H1 (cell line): ENCODE measurements around the gene BTBD9. TPM values are rescaled to one million over a fixed set of nuclear protein-coding genes. Genes with fewer than 3 reads are reported as not detected.

Experiments used
- CTCF ChIA-PET: fragments of 300-600 bp; sonication (Branson Sonifier 250); formaldehyde crosslinking; loops from one replicate; lab custom pipeline; 2021; ENCODE audit not compliant: partially characterized antibody; lab: Charles Lee
- POLR2A ChIA-PET: fragments of 300-600 bp; sonication (Branson Sonifier 250); formaldehyde crosslinking; loops from one replicate; lab custom pipeline; 2021; ENCODE audit warnings: inconsistent platforms; ENCODE audit not compliant: partially characterized antibody; lab: Charles Lee
- DNase-seq, 2 experiments: peaks; one replicate each; pipeline versions ENCODE4 v3.0.0 to v3.0.0-alpha.2; 2010 to 2022; ENCODE audit warnings: low spot score in 2 of 2, low read depth in 1 of 2, mixed read lengths in 1 of 2
- FAIRE-seq: peaks from 2 replicates; lab custom pipeline; 2011; peaks lifted over from hg19 to GRCh38; lab: Jason Lieb, UNC
- H2AFZ ChIP-seq: 2 replicates; pipeline ENCODE4 v1.8.1; 2012; ENCODE audit warnings: low read length, inconsistent platforms
- H2AK5ac ChIP-seq: 2 replicates; pipeline ENCODE4 v1.6.1; 2013; ENCODE audit warnings: low read depth, low read length
- H2BK120ac ChIP-seq: replicated peaks from 2 replicates; pipeline ENCODE3; 2013; ENCODE audit warnings: low read depth, low read length, inconsistent platforms
- H2BK12ac ChIP-seq: 2 replicates; pipeline ENCODE4 v1.6.1; 2013; ENCODE audit warnings: low read depth, low read length
- H2BK15ac ChIP-seq: 2 replicates; pipeline ENCODE4 v1.6.1; 2013; ENCODE audit warnings: low read length
- H2BK20ac ChIP-seq: 2 replicates; pipeline ENCODE4 v1.6.1; 2013; ENCODE audit warnings: low read length
- H2BK5ac ChIP-seq: 2 replicates; pipeline ENCODE4 v1.6.1; 2013; ENCODE audit warnings: low read depth, low read length
- H3K14ac ChIP-seq: 2 replicates; pipeline ENCODE4 v1.6.1; 2013; ENCODE audit warnings: inconsistent platforms; ENCODE audit not compliant: insufficient read length
- H3K18ac ChIP-seq: 2 replicates; pipeline ENCODE4 v1.6.1; 2013; ENCODE audit warnings: low read length; ENCODE audit errors: extremely low read depth
- H3K23ac ChIP-seq: 2 replicates; pipeline ENCODE4 v1.6.1; 2013; ENCODE audit warnings: inconsistent platforms; ENCODE audit not compliant: insufficient read length
- H3K23me2 ChIP-seq: 2 replicates; pipeline ENCODE4 v1.6.1; 2013; ENCODE audit warnings: low read depth, low read length
- H3K27ac ChIP-seq: 2 replicates; pipeline ENCODE4 v1.6.1; 2011; ENCODE audit warnings: low read depth, low read length, inconsistent platforms
- H3K27me3 ChIP-seq, 4 experiments: replicated peaks in 1 of 4; 1 replicate in 1 of 4; 2 replicates in 3 of 4; pipeline versions ENCODE4 v1.6.1 to v1.8.1; 2011 to 2013; ENCODE audit warnings: low read length in 3 of 4, mild to moderate bottlenecking in 3 of 4, inconsistent platforms in 2 of 4, mixed read lengths in 2 of 4, moderate library complexity in 1 of 4; ENCODE audit not compliant: control insufficient read depth in 3 of 4, insufficient read depth in 3 of 4; ENCODE audit errors: extremely low read depth in 1 of 4
- H3K36me3 ChIP-seq, 4 experiments: 2 replicates each; pipeline versions ENCODE4 v1.6.1 to v1.8.1; 2011 to 2013; ENCODE audit warnings: mild to moderate bottlenecking in 4 of 4, low read length in 3 of 4, moderate library complexity in 2 of 4, control low read depth in 1 of 4, inconsistent platforms in 1 of 4; ENCODE audit not compliant: insufficient read depth in 4 of 4, control insufficient read depth in 2 of 4
- H3K4ac ChIP-seq: replicated peaks from 2 replicates; pipeline ENCODE3; 2013; ENCODE audit warnings: low read length, low read depth, mixed read lengths, inconsistent platforms; ENCODE audit not compliant: insufficient read length
- H3K4me1 ChIP-seq, 4 experiments: replicated peaks in 1 of 4; 1 replicate in 1 of 4; 2 replicates in 3 of 4; pipeline versions ENCODE4 v1.6.1 to v1.8.1; 2011 to 2013; ENCODE audit warnings: low read length in 3 of 4, inconsistent platforms in 2 of 4, mixed read lengths in 1 of 4; ENCODE audit not compliant: insufficient read depth in 4 of 4, control insufficient read depth in 3 of 4
- H3K4me2 ChIP-seq, 2 experiments: 2 replicates each; pipeline versions ENCODE4 v1.6.1 to v1.8.1; 2011 to 2013; ENCODE audit warnings: low read depth in 2 of 2, low read length in 2 of 2, control low read depth in 1 of 2, inconsistent platforms in 1 of 2, mild to moderate bottlenecking in 1 of 2; ENCODE audit not compliant: insufficient read depth in 1 of 2
- H3K4me3 ChIP-seq, 4 experiments: fragments of 200-600, 300-600 bp in 1 of 4; sonication (generic), shearing (Covaris generic), sonication (Bioruptor Twin) in 1 of 4; 2 replicates each; pipeline versions ENCODE4 v1.5.1 to v1.8.1; 2011 to 2016; ENCODE audit warnings: low read length in 4 of 4, low read depth in 3 of 4, control low read depth in 2 of 4, inconsistent platforms in 2 of 4, mild to moderate bottlenecking in 2 of 4, mixed read lengths in 1 of 4, moderate library complexity in 1 of 4; ENCODE audit not compliant: insufficient read depth in 2 of 4; ENCODE audit errors: extremely low read depth in 1 of 4
- H3K56ac ChIP-seq: replicated peaks from 2 replicates; pipeline ENCODE3; 2013; ENCODE audit warnings: low read depth, mild to moderate bottlenecking, mixed read lengths, low read length, inconsistent platforms; ENCODE audit not compliant: insufficient read length
- H3K79me1 ChIP-seq: 2 replicates; pipeline ENCODE4 v1.6.1; 2013; ENCODE audit warnings: low read depth, low read length, control low read depth
- H3K79me2 ChIP-seq, 2 experiments: 2 replicates each; pipeline versions ENCODE4 v1.6.1 to v1.8.1; 2012 to 2013; ENCODE audit warnings: low read length in 2 of 2, mild to moderate bottlenecking in 2 of 2, inconsistent platforms in 1 of 2; ENCODE audit not compliant: insufficient read depth in 2 of 2, control insufficient read depth in 1 of 2
- H3K9ac ChIP-seq, 4 experiments: replicated peaks in 1 of 4; 1 replicate in 1 of 4; 2 replicates in 3 of 4; pipeline versions ENCODE4 v1.6.1 to v1.8.1; 2011 to 2013; ENCODE audit warnings: low read depth in 3 of 4, low read length in 3 of 4, control low read depth in 2 of 4, mild to moderate bottlenecking in 2 of 4, moderate library complexity in 2 of 4, inconsistent platforms in 1 of 4; ENCODE audit errors: extremely low read depth in 1 of 4
- H3K9me3 ChIP-seq, 2 experiments: 2 replicates each; pipeline versions ENCODE4 v1.6.1 to v1.8.1; 2012 to 2013; ENCODE audit warnings: mild to moderate bottlenecking in 2 of 2, moderate library complexity in 2 of 2, control low read depth in 1 of 2, inconsistent platforms in 1 of 2, low read depth in 1 of 2, low read length in 1 of 2, mixed read lengths in 1 of 2; ENCODE audit not compliant: insufficient read depth in 2 of 2
- H4K20me1 ChIP-seq, 2 experiments: replicated peaks in 1 of 2; 2 replicates each; pipeline versions ENCODE3 to v1.8.1; 2011 to 2013; ENCODE audit warnings: inconsistent platforms in 2 of 2, low read length in 2 of 2, mild to moderate bottlenecking in 1 of 2; ENCODE audit not compliant: insufficient read depth in 2 of 2, control insufficient read depth in 1 of 2
- H4K5ac ChIP-seq: 2 replicates; pipeline ENCODE4 v1.6.1; 2013; ENCODE audit warnings: low read length, low read depth, mixed read lengths, inconsistent platforms; ENCODE audit not compliant: insufficient read length
- H4K8ac ChIP-seq: 2 replicates; pipeline ENCODE4 v1.8.0; 2013; ENCODE audit warnings: mild to moderate bottlenecking, moderate library complexity, low read length, inconsistent platforms; ENCODE audit not compliant: insufficient read depth; ENCODE audit errors: extremely low read depth
- H4K91ac ChIP-seq: replicated peaks from 2 replicates; pipeline ENCODE3; 2013; ENCODE audit warnings: low read length, mixed read lengths, inconsistent platforms; ENCODE audit not compliant: insufficient read length
- ASH2L ChIP-seq: fragments of 200-600, 300-600 bp; sonication (generic); IDR thresholded peaks from one replicate; pipeline ENCODE4 v1.7.1; 2017; ENCODE audit warnings: low read length
- BACH1 ChIP-seq: IDR thresholded peaks from 2 replicates; pipeline ENCODE4 v1.6.1; 2012; ENCODE audit warnings: low read length, improper control_type of control experiment
- CHD1 ChIP-seq: IDR thresholded peaks from 2 replicates; pipeline ENCODE4 v1.6.1; 2012; ENCODE audit warnings: low read depth, low read length, improper control_type of control experiment
- CTBP2 ChIP-seq: IDR thresholded peaks from 2 replicates; pipeline ENCODE4 v1.7.0; 2011; ENCODE audit warnings: borderline replicate concordance, mild to moderate bottlenecking, moderate library complexity, mixed read lengths, low read length; ENCODE audit not compliant: insufficient read depth, insufficient read length
- FOSL1 ChIP-seq: IDR thresholded peaks from 2 replicates; pipeline ENCODE4 v1.6.1; 2011; ENCODE audit warnings: mild to moderate bottlenecking, low read depth, low read length, moderate library complexity; ENCODE audit not compliant: insufficient read depth
- KDM1A ChIP-seq: fragments of 200-600, 300-600 bp; sonication (generic); IDR thresholded peaks from 2 replicates; pipeline ENCODE4 v1.7.1; 2016; ENCODE audit warnings: mild to moderate bottlenecking, low read length, borderline replicate concordance
- PHF8 ChIP-seq: fragments of 200-600 bp; sonication (generic); conservative IDR thresholded peaks from 2 replicates; pipeline ENCODE4 v1.7.1; 2012; ENCODE audit warnings: low read depth, mild to moderate bottlenecking, inconsistent platforms, low read length, moderate library complexity
- POLR2A ChIP-seq, 2 experiments: IDR thresholded peaks; 1 replicate in 1 of 2; 2 replicates in 1 of 2; pipeline ENCODE4 v1.6.1; 2011; ENCODE audit warnings: low read depth in 2 of 2, low read length in 2 of 2, mild to moderate bottlenecking in 2 of 2; ENCODE audit errors: control extremely low read depth in 1 of 2
- RFX5 ChIP-seq: IDR thresholded peaks from 2 replicates; pipeline ENCODE4 v1.6.1; 2011; ENCODE audit warnings: low read depth, low read length, improper control_type of control experiment, borderline replicate concordance
- SAP30 ChIP-seq: fragments of 300-600 bp; sonication (generic); IDR thresholded peaks from 2 replicates; pipeline ENCODE4 v1.7.1; 2012; ENCODE audit warnings: low read length, moderate library complexity, mild to moderate bottlenecking, inconsistent platforms; ENCODE audit not compliant: insufficient read depth, insufficient replicate concordance
- SRF ChIP-seq: IDR thresholded peaks from 2 replicates; pipeline ENCODE4 v1.6.1; 2011; ENCODE audit warnings: mild to moderate bottlenecking, low read depth, low read length, moderate library complexity
- SUZ12 ChIP-seq: fragments of 200-600 bp; sonication (generic); IDR thresholded peaks from 2 replicates; pipeline ENCODE4 v1.6.1; 2012; ENCODE audit warnings: mild to moderate bottlenecking, inconsistent platforms, low read length, moderate library complexity, mixed read lengths
- TAF1 ChIP-seq: IDR thresholded peaks from 2 replicates; pipeline ENCODE4 v1.6.1; 2011; ENCODE audit warnings: mild to moderate bottlenecking, low read depth, low read length
- WGBS, 2 experiments: shearing (Covaris generic) in 1 of 2; methylation state at CpG; one replicate each; pipeline versions ENCODE4 v1.1.6 to v1.1.7; 2013 to 2015; ENCODE audit warnings: low lambda C conversion rate in 2 of 2, mixed read lengths in 2 of 2, inconsistent platforms in 1 of 2, low coverage in 1 of 2, missing lambda C conversion rate in 1 of 2; ENCODE audit not compliant: insufficient replicate concordance in 2 of 2, insufficient coverage in 1 of 2, insufficient read length in 1 of 2; ENCODE audit errors: extremely low coverage in 1 of 2, missing lambda C conversion rate in 1 of 2; 5-methylcytosine and 5-hydroxymethylcytosine counted together
- polyA plus RNA-seq, 7 experiments: library from polyadenylated mRNA; depleted of rRNA in 3 of 7; stranded (reverse) in 5 of 7; unstranded in 2 of 7; fragments of >200 nt in 5 of 7; fragments of 200-250 nt in 2 of 7; gene quantifications; 1 replicate in 5 of 7; 2 replicates in 1 of 7; 4 replicates in 1 of 7; pipeline versions ENCODE4 v1.2.1 to v1.2.3, GENCODE V29; 2011 to 2013; ENCODE audit warnings: missing spikeins in 2 of 7, mixed read lengths in 2 of 7
- total RNA-seq: library from RNA; stranded (reverse); fragmentation: NEBNext Ultra II Directional; extraction: Animal tissue kit (Norgen Biotek cat#: 25700); gene quantifications from 2 replicates; pipeline ENCODE4 v1.2.1, GENCODE V29; 2021

BTBD9 gene
- total and polyA plus RNA-seq, 2 of the 8 experiments (the other 6 are each of a cell fraction or from before 2014, with no cell fraction given): 0.92 to 4.1 TPM

DNA sequence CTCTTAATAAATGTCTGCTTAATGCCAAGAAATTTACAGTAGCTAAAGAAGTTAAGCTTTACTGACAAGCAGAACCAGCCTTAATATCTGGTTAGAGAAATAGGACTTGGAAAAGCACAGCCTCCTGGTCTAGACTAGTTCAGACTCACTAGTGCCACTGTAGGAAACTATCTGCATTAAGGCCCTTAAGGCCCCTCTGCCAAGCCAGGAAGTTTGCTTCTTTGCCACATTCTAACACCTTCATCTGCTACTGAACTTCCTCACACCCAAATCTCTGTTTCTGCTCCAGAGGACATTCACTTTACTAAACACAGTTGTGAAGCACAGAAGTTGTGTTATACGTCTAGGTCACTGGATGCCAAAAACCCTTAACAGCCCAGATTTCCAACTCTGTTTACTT is 302.8 kb downstream of the BTBD9 start:
- TF ChIP-seq FOSL1 (no peak), PHF8 (no peak), KDM1A (no peak), TAF1 (no peak), SUZ12 (no peak), ASH2L (no peak), BACH1 (no peak), CHD1 (no peak), SRF (no peak), RFX5 (no peak), CTBP2 (no peak), SAP30 (no peak), POLR2A (IDR thresholded peaks at IDR 0.05; ENCODE audit: control extremely low read depth in 1 of 2, low read depth in 2 of 2, low read length in 2 of 2) (no peak)
- no peak overlapping the region for H2AK5ac ChIP-seq
- DNase-seq: no peak
- H3K4me1 ChIP-seq: 0 out of 7 replicates have a peak, but pooled peaks cover 0 to 1% (median 0%) of the 10 kb centered on the region in 4 experiments
- no peak overlapping the region for H2BK5ac ChIP-seq
- no peak overlapping the region for H2BK120ac ChIP-seq
- H3K36me3 ChIP-seq: no peaks in the 10 kb centered on the region
- 89% methylated on average over 1 of the region's 1 CpG; no CpG with 5 or more reads in 1 of the 2 experiments for WGBS, 2 experiments
- H4K20me1 ChIP-seq: no peaks in the 10 kb centered on the region
- no peak overlapping the region for H2BK15ac ChIP-seq
- H3K4me2 ChIP-seq: no peak overlapping the region
- no peak overlapping the region for H3K14ac ChIP-seq
- H3K4me3 ChIP-seq: no peak overlapping the region
- no peak overlapping the region for H4K91ac ChIP-seq
- no peak for FAIRE-seq
- no peaks in the 10 kb centered on the region for H3K79me2 ChIP-seq
- no peak overlapping the region for H3K4ac ChIP-seq
- H3K79me1 ChIP-seq: no peaks in the 10 kb centered on the region
- H3K23me2 ChIP-seq: no peaks in the 10 kb centered on the region; the same call in 1 of the 2 replicates
- no peak overlapping the region for H4K5ac ChIP-seq
- H2BK12ac ChIP-seq: no peak overlapping the region
- no peak overlapping the region for H3K9ac ChIP-seq
- CTCF ChIA-PET: interaction anchor here (1.3 kb wide), 1 partner anchor 12 kb away, joined by 5 read pairs; no protein-coding TSS in a partner anchor
- POLR2A ChIA-PET: no interaction called here
- no peak overlapping the region for H3K27ac ChIP-seq
- H2BK20ac ChIP-seq: no peak overlapping the region
- H4K8ac ChIP-seq: no peak overlapping the region
- H3K56ac ChIP-seq: no peak overlapping the region
- no peak overlapping the region for H2AFZ ChIP-seq
- H3K18ac ChIP-seq: no peak overlapping the region
- no peaks in the 10 kb centered on the region for H3K27me3 ChIP-seq
- H3K9me3 ChIP-seq: 0 out of 4 replicates have a peak, but pooled peaks cover 0 to 4% of the 10 kb centered on the region in 2 experiments
- H3K23ac ChIP-seq: no peak overlapping the region
